GM12878 (cell line): Measurements from ENCODE around the gene RNLS. TPM values are rescaled to one million over a fixed set of nuclear protein-coding genes. Genes with fewer than 3 reads are reported as not detected.

Experiments used
- ATAC-seq: fragments of 200-7000 bp; cut with Tn5 transposase; 3 replicates; pipeline ENCODE4 v1.9.1; 2020; ENCODE audit warnings: mild to moderate bottlenecking, moderate library complexity
- BruUV-seq: library from RNA; stranded (reverse); fragments of 400-500 nt; replicated peaks from 2 replicates; lab custom pipeline; 2021; lab: Mats Ljungman, UMichigan
- CTCF ChIA-PET: fragments of 300-600 bp; sonication (Branson Sonifier 250); formaldehyde crosslinking; extraction: SDS; loops from one replicate; lab custom pipeline; 2021; ENCODE audit warnings: inconsistent platforms; lab: Yijun Ruan, JAX
- POLR2A ChIA-PET: fragments of 350-600 bp; formaldehyde crosslinking; extraction: SDS; loops from one replicate; lab custom pipeline; 2021; ENCODE audit warnings: inconsistent platforms; lab: Charles Lee
- RAD21 ChIA-PET: fragments of 300-600 bp; sonication (Branson Sonifier 250); formaldehyde crosslinking; loops from one replicate; lab custom pipeline; 2023; ENCODE audit warnings: antibody characterized with exemption; ENCODE audit not compliant: unreplicated experiment; lab: Charles Lee
- SMC1A ChIA-PET: fragments of 300-600 bp; sonication (Branson Sonifier 250); formaldehyde crosslinking; loops from one replicate; lab custom pipeline; 2023; ENCODE audit not compliant: unreplicated experiment, uncharacterized antibody; lab: Charles Lee
- DNase-seq: peaks from one replicate; pipeline ENCODE4 v3.0.0-alpha.2; 2011; ENCODE audit warnings: low read depth, low spot score
- FAIRE-seq: peaks from 3 replicates; lab custom pipeline; 2011; peaks lifted over from hg19 to GRCh38; lab: Jason Lieb, UNC
- H2AFZ ChIP-seq: 2 replicates; pipeline ENCODE4 v1.6.0; 2011; ENCODE audit warnings: low read depth, low read length, control low read depth; ENCODE audit not compliant: control insufficient read depth
- H3K27ac ChIP-seq: 2 replicates; pipeline ENCODE4 v1.5.1; 2011; ENCODE audit warnings: control low read depth; ENCODE audit not compliant: control insufficient read depth, insufficient read depth
- H3K27me3 ChIP-seq, 2 experiments: replicated peaks in 1 of 2; 2 replicates each; pipeline versions ENCODE4 v1.6.0 to v1.6.1; 2011; ENCODE audit warnings: low read length in 1 of 2; ENCODE audit not compliant: control insufficient read depth in 2 of 2, insufficient read depth in 2 of 2
- H3K36me3 ChIP-seq, 2 experiments: 2 replicates each; pipeline ENCODE4 v1.5.1; 2011; ENCODE audit warnings: low read length in 1 of 2; ENCODE audit not compliant: control insufficient read depth in 2 of 2, insufficient read depth in 2 of 2
- H3K4me1 ChIP-seq: 2 replicates; pipeline ENCODE4 v1.6.1; 2011; ENCODE audit warnings: mild to moderate bottlenecking, low read length, moderate library complexity, mixed read lengths; ENCODE audit not compliant: control insufficient read depth, insufficient read depth
- H3K4me2 ChIP-seq: 2 replicates; pipeline ENCODE4 v1.6.0; 2011; ENCODE audit warnings: control low read depth; ENCODE audit not compliant: control insufficient read depth, insufficient read depth
- H3K4me3 ChIP-seq: fragments of 200-600 bp; sonication (generic); 2 replicates; pipeline ENCODE4 v1.5.1; 2016
- H3K79me2 ChIP-seq: 2 replicates; pipeline ENCODE4 v1.6.0; 2011; ENCODE audit warnings: low read length; ENCODE audit not compliant: control insufficient read depth, insufficient read depth
- H3K9ac ChIP-seq: 2 replicates; pipeline ENCODE4 v1.8.0; 2011; ENCODE audit warnings: low read length, control low read depth, mixed read lengths; ENCODE audit not compliant: control insufficient read depth, insufficient read depth
- H3K9me3 ChIP-seq: replicated peaks from 3 replicates; pipeline ENCODE4 v1.5.1; 2011; ENCODE audit warnings: mild to moderate bottlenecking, low read length; ENCODE audit not compliant: control insufficient read depth, insufficient read depth
- H4K20me1 ChIP-seq: 2 replicates; pipeline ENCODE4 v1.6.0; 2011; ENCODE audit not compliant: control insufficient read depth, insufficient read depth
- CHD2 ChIP-seq: IDR thresholded peaks from 2 replicates; pipeline ENCODE4 v1.6.1; 2011; ENCODE audit warnings: low read depth, low read length, improper control_type of control experiment, borderline replicate concordance
- EED ChIP-seq: sonication (generic); IDR thresholded peaks from 2 replicates; pipeline ENCODE4 v1.6.1; 2016; ENCODE audit warnings: antibody characterized with exemption, low read depth
- FOXK2 ChIP-seq: fragments of 450-650 bp; IDR thresholded peaks from 2 replicates; pipeline ENCODE4 v1.6.1; 2017; ENCODE audit warnings: mild to moderate bottlenecking, moderate library complexity
- MTA3 ChIP-seq: IDR thresholded peaks from 2 replicates; pipeline ENCODE4 v1.6.1; 2012; ENCODE audit warnings: low read length, inconsistent platforms, borderline replicate concordance
- MYC ChIP-seq: IDR thresholded peaks from 2 replicates; pipeline ENCODE4 v1.6.1; 2011; ENCODE audit warnings: mild to moderate bottlenecking, low read length, moderate library complexity, inconsistent platforms; ENCODE audit not compliant: insufficient read depth, insufficient replicate concordance, insufficient read length, severe bottlenecking
- NR2F1 ChIP-seq: fragments of 450-650 bp; conservative IDR thresholded peaks from 2 replicates; pipeline ENCODE4 v1.6.1; 2017; ENCODE audit warnings: mild to moderate bottlenecking
- PAX5 ChIP-seq: IDR thresholded peaks from 2 replicates; pipeline ENCODE4 v1.6.1; 2011; ENCODE audit warnings: low read depth, low read length, borderline replicate concordance
- POLR2A ChIP-seq: IDR thresholded peaks from 2 replicates; pipeline ENCODE4 v1.6.1; 2011; ENCODE audit warnings: low read depth, mild to moderate bottlenecking, low read length
- SIX5 ChIP-seq: IDR thresholded peaks from 2 replicates; pipeline ENCODE4 v1.6.1; 2011; ENCODE audit warnings: mild to moderate bottlenecking, low read depth, low read length, moderate library complexity; ENCODE audit not compliant: severe bottlenecking
- SMAD1 ChIP-seq: fragments of 450-650 bp; IDR thresholded peaks from 2 replicates; pipeline ENCODE4 v1.6.1; 2018; ENCODE audit warnings: mild to moderate bottlenecking, low read depth; ENCODE audit not compliant: partially characterized antibody
- SMARCA5 ChIP-seq: fragments of 450-650 bp; IDR thresholded peaks from 2 replicates; pipeline ENCODE4 v1.6.1; 2017; ENCODE audit warnings: mild to moderate bottlenecking
- SREBF2 ChIP-seq: IDR thresholded peaks from 2 replicates; pipeline ENCODE4 v1.6.1; 2012; ENCODE audit warnings: mild to moderate bottlenecking, low read length
- ZNF24 ChIP-seq: fragments of 450-650 bp; IDR thresholded peaks from 2 replicates; pipeline ENCODE4 v1.6.1; 2017; ENCODE audit warnings: antibody characterized with exemption, mild to moderate bottlenecking
- WGBS: methylation state at CpG from one replicate; pipeline ENCODE4 v1.1.6; 2016; ENCODE audit warnings: low lambda C conversion rate; ENCODE audit not compliant: insufficient replicate concordance, insufficient coverage; ENCODE audit errors: missing lambda C conversion rate; 5-methylcytosine and 5-hydroxymethylcytosine counted together
- in situ Hi-C: fragments of 300-500 bp; cut with MboI; formaldehyde crosslinking; loops from 9 replicates; pipeline ENCODE4 v1.14.3; 2018; ENCODE audit warnings: mixed read lengths
- intact Hi-C: fragments of 100-400 bp; cut with micrococcal nuclease; formaldehyde crosslinking; loops from one replicate; pipeline ENCODE4 v1.14.2; 2022; ENCODE audit not compliant: unreplicated experiment
- polyA plus RNA-seq, 11 experiments: library from polyadenylated mRNA; depleted of rRNA in 4 of 11; unstranded in 6 of 11; stranded (reverse) in 5 of 11; fragments of >200 nt; fragmentation: Nextera tagmentation in 4 of 11; fragmentation: Illumina TruSeq in 1 of 11; extraction: Ambion mirVana in 4 of 11; extraction: Trizol in 1 of 11; gene quantifications; 1 replicate in 1 of 11; 2 replicates in 10 of 11; pipeline versions ENCODE4 v1.2.1 to v1.2.3, GENCODE V29; 2011 to 2016; ENCODE audit warnings: inconsistent platforms in 2 of 11, missing spikeins in 2 of 11, low read depth in 1 of 11
- total RNA-seq, 4 experiments: library from RNA; depleted of rRNA in 3 of 4; stranded (reverse); fragments of >200 nt in 3 of 4; fragmentation: Illumina TruSeq in 1 of 4; extraction: Trizol in 1 of 4; gene quantifications; 2 replicates each; pipeline versions ENCODE4 v1.2.1 to v1.2.3, GENCODE V29; 2013 to 2021
- TF ChIP-seq, protein P1 (sequence below): IDR thresholded peaks from 2 replicates; pipeline ENCODE4 v1.6.1; 2011; ENCODE audit warnings: borderline replicate concordance, low read depth, mild to moderate bottlenecking, moderate library complexity, low read length; ENCODE audit not compliant: insufficient read depth, poor library complexity, severe bottlenecking
- TF ChIP-seq, protein P2 (sequence below): fragments of 450-650 bp; IDR thresholded peaks from 2 replicates; pipeline ENCODE4 v1.6.1; 2017; ENCODE audit warnings: mild to moderate bottlenecking, moderate library complexity

The RNLS gene
- total and polyA plus RNA-seq, 10 of the 15 experiments (the other 5 are each of a cell fraction or from before 2014, with no cell fraction given) = 3.4 to 6.7 (median 4.6) TPM

DNA sequence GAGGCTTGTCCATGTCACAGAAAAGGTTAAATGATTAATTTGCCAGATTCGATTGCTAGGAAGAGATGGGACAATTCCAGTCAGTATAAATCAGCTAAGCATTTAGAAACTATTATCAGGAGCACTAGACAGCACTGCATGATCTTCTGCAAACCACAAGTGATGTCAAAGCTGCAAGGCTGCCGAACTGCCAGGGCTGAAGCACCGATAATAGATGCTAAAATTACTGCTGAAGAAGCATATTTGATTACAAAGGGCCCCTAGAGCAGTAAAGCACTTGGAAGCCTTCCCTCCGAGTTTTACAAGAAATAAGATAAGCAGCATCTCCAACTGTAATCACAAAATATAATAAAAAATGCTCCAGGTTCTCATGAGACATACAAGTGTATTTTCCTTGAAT is 40.6 kb downstream of the RNLS start:
- POLR2A ChIA-PET = no interaction called here
- no TSS peak for BruUV-seq
- no peak for ATAC-seq
- intact Hi-C loops (no loop called here), in situ Hi-C loops (no loop called here)
- Histone ChIP-seq H3K27ac (no peak overlapping the region), H3K27me3 (no peaks in the 10 kb centered on the region), H3K4me3 (no peak overlapping the region), H3K9me3 (no peaks in the 10 kb centered on the region), H3K79me2 (no peaks in the 10 kb centered on the region), H2AFZ (no peak overlapping the region), H3K36me3 (no peaks in the 10 kb centered on the region), H4K20me1 (no peaks in the 10 kb centered on the region), H3K4me2 (no peak overlapping the region), H3K9ac (no peak overlapping the region), H3K4me1 (peaks cover 7% of the 10 kb centered on the region)
- whole genome bisulfite sequencing = 67% methylated on average over 4 of the region's 4 CpGs
- DNase-seq = no peak
- no peak for TF ChIP-seq SREBF2
- no peak for TF ChIP-seq NR2F1
- TF ChIP-seq FOXK2 = no peak
- TF ChIP-seq SMAD1 = no peak
- no peak for TF ChIP-seq PAX5
- TF ChIP-seq POLR2A = no peak
- TF ChIP-seq ZNF24 = no peak
- no peak for TF ChIP-seq CHD2
- TF ChIP-seq MYC = no peak
- TF ChIP-seq EED = no peak
- no peak for TF ChIP-seq MTA3
- no peak for TF ChIP-seq SIX5
- TF ChIP-seq SMARCA5 = no peak
- TF ChIP-seq, protein P1, sequence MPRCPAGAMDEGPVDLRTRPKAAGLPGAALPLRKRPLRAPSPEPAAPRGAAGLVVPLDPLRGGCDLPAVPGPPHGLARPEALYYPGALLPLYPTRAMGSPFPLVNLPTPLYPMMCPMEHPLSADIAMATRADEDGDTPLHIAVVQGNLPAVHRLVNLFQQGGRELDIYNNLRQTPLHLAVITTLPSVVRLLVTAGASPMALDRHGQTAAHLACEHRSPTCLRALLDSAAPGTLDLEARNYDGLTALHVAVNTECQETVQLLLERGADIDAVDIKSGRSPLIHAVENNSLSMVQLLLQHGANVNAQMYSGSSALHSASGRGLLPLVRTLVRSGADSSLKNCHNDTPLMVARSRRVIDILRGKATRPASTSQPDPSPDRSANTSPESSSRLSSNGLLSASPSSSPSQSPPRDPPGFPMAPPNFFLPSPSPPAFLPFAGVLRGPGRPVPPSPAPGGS = no peak
- TF ChIP-seq, protein P2, sequence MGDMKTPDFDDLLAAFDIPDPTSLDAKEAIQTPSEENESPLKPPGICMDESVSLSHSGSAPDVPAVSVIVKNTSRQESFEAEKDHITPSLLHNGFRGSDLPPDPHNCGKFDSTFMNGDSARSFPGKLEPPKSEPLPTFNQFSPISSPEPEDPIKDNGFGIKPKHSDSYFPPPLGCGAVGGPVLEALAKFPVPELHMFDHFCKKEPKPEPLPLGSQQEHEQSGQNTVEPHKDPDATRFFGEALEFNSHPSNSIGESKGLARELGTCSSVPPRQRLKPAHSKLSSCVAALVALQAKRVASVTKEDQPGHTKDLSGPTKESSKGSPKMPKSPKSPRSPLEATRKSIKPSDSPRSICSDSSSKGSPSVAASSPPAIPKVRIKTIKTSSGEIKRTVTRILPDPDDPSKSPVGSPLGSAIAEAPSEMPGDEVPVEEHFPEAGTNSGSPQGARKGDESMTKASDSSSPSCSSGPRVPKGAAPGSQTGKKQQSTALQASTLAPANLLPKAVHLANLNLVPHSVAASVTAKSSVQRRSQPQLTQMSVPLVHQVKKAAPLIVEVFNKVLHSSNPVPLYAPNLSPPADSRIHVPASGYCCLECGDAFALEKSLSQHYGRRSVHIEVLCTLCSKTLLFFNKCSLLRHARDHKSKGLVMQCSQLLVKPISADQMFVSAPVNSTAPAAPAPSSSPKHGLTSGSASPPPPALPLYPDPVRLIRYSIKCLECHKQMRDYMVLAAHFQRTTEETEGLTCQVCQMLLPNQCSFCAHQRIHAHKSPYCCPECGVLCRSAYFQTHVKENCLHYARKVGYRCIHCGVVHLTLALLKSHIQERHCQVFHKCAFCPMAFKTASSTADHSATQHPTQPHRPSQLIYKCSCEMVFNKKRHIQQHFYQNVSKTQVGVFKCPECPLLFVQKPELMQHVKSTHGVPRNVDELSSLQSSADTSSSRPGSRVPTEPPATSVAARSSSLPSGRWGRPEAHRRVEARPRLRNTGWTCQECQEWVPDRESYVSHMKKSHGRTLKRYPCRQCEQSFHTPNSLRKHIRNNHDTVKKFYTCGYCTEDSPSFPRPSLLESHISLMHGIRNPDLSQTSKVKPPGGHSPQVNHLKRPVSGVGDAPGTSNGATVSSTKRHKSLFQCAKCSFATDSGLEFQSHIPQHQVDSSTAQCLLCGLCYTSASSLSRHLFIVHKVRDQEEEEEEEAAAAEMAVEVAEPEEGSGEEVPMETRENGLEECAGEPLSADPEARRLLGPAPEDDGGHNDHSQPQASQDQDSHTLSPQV = no peak
- SMC1A ChIA-PET = no interaction called here
- no peak for FAIRE-seq
- RAD21 ChIA-PET = no interaction called here
- CTCF ChIA-PET = interaction anchor here (1.5 kb wide), 1 partner anchor 11 kb away, joined by 3 read pairs; no protein-coding TSS in a partner anchor
